IPS-15b (cell line): ENCODE data around the gene SLC38A10.

Experiments
- H3K27me3 ChIP-seq: one replicate; pipeline ENCODE4 v1.6.1; 2013; ENCODE audit warnings: low read length; ENCODE audit not compliant: control insufficient read depth, insufficient read depth
- H3K36me3 ChIP-seq: one replicate; pipeline ENCODE4 v1.6.1; 2013; ENCODE audit warnings: low read length; ENCODE audit not compliant: control insufficient read depth, insufficient read depth
- H3K4me1 ChIP-seq: one replicate; pipeline ENCODE4 v1.6.1; 2013; ENCODE audit warnings: mild to moderate bottlenecking, low read length; ENCODE audit not compliant: control insufficient read depth, insufficient read depth
- H3K4me3 ChIP-seq: one replicate; pipeline ENCODE4 v1.5.1; 2013; ENCODE audit warnings: low read depth, low read length
- H3K9ac ChIP-seq: one replicate; pipeline ENCODE4 v1.6.1; 2013; ENCODE audit warnings: low read depth, mild to moderate bottlenecking, low read length
- H3K9me3 ChIP-seq: one replicate; pipeline ENCODE4 v1.6.1; 2013; ENCODE audit warnings: mild to moderate bottlenecking, low read length; ENCODE audit not compliant: control insufficient read depth, insufficient read depth

The SLC38A10 gene

DNA sequence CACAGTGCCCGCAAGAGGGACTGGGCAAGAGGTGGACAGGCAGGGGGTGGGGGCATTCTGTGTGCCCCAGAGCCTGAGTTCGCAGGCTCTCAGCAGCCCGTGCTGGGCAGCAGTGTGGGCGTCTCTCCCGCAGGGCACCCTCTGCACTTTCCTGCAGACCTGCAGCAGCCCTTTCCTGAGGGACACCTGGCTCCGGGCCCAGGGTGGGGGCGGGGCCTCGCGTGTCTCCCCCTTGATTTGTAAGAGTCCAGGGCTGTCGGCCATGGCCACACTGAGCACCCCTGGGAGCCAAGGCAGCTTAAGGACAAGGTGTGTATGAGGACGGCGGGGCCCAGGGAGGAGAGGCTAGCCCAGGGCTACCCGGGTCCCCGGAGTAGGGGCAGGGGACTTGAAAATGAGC is 33.4 kb upstream of the SLC38A10 start:
- H3K36me3 ChIP-seq = no peaks in the 10 kb centered on the region
- H3K4me3 ChIP-seq = no peak overlapping the region
- no peak overlapping the region for H3K9ac ChIP-seq
- no peaks in the 10 kb centered on the region for H3K9me3 ChIP-seq
- H3K27me3 ChIP-seq = no peaks in the 10 kb centered on the region
- H3K4me1 ChIP-seq = peaks cover 2% of the 10 kb centered on the region

DNA sequence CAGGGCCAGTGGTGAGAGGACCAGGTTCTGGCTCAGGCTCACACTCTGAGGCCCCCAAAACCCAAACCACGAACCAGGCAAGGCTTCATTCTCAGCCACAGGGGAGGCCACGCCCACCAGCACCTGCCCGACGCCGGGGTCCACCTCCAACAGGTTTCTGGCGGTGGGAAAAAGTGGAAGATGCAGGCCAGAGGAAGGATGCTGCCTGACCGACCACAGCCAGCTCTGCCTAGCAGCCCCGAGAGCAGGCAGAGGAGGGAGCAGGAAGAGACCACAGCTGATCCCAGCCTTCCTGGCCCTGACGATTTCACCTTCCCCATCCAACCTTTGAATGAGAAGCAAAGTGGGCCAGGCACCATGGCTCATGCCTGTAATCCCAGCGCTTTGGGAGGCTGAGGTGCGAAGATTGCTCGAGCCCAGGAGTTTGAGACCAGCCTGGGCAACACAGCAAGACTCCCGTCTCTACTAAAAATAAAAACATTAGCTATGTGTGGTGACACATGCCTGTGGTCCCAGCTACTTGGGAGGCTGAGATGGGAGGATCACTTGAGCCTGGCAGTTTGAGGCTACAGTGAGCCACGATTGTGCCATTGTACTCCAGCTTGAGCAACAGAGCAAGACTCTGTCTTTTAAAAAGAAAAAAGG is 30.7 kb upstream of the SLC38A10 start:
- no peak overlapping the region for H3K4me3 ChIP-seq
- no peak overlapping the region for H3K9ac ChIP-seq
- no peaks in the 10 kb centered on the region for H3K27me3 ChIP-seq
- H3K9me3 ChIP-seq = no peaks in the 10 kb centered on the region
- H3K36me3 ChIP-seq = no peaks in the 10 kb centered on the region
- peaks cover 2% of the 10 kb centered on the region for H3K4me1 ChIP-seq

DNA sequence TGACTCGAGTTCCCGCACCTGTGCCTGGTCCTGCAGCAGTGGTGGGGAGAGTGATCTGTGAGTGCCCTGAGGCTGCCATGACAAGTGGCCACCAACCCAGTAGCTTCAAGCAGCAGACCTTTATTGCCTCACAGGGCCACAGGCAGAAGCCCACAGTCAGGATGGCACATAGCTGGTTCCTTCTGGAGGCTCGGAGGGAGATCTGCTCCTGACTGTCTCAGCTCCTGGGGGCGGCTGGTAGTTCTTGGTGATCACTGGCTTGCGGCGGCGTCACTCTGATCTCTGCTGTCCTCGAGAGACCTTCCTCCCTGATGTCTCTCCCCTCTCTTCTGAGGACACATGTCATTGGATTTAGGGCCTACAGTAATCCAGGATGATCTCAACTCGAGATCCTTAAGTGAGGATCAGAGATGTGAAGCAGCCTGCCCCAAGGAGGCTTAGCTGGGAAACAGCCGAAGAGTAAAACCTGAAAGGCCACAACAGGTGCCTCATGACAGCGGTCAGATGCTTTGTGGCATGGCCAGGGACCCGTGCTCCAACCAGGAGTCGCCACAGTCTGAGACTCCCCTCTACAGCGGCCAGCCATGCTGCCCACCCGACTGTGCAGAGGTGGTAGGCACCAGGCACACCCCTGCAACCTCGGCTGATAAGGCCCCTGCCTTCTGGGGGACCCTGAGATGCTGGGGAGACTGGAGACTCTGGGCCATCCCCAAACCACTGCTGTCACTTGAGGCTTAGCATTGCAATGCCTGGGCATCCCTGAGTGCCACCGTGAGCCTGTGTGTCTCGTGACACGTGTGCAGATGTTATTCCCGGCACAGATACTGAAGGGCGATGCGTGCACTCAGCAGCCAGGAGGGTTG is 30.0 kb upstream of the SLC38A10 start:
- Histone ChIP-seq H3K4me1 (peaks cover 2% of the 10 kb centered on the region), H3K9ac (no peak overlapping the region), H3K36me3 (no peaks in the 10 kb centered on the region), H3K4me3 (no peak overlapping the region), H3K9me3 (no peaks in the 10 kb centered on the region), H3K27me3 (no peaks in the 10 kb centered on the region)

- Histone ChIP-seq H3K27me3 (no peaks in the 10 kb centered on the region), H3K4me3 (no peak overlapping the region), H3K9ac (no peak overlapping the region), H3K9me3 (no peaks in the 10 kb centered on the region), H3K4me1 (peaks cover 2% of the 10 kb centered on the region), H3K36me3 (no peaks in the 10 kb centered on the region)
Measured at GRCh38 chr17:81324177-81324850, 29.2 kb upstream of the SLC38A10 start.

- no peaks in the 10 kb centered on the region for H3K36me3 ChIP-seq
- H3K9me3 ChIP-seq = no peaks in the 10 kb centered on the region
- H3K4me1 ChIP-seq = no peaks in the 10 kb centered on the region
- H3K27me3 ChIP-seq = no peaks in the 10 kb centered on the region
- H3K9ac ChIP-seq = no peak overlapping the region
- no peak overlapping the region for H3K4me3 ChIP-seq
Measured at GRCh38 chr17:81323411-81323868, 28.3 kb upstream of the SLC38A10 start.

DNA sequence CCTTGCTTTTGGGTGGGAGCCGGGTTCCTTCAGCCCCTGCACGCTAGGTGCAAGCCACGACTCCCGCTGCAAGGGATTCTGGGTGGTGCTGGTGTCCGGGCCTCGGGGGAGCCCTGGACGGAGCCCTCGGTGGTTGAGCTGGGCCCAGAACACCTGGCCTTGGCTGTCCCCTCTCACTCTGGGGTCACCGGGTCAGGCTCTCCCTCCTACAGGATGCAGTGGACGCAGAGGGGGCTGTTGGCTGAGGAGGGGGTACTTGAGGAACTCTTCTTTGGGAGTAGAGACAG is 27.9 kb upstream of the SLC38A10 start:
- Histone ChIP-seq H3K4me3 (no peak overlapping the region), H3K9ac (no peak overlapping the region), H3K36me3 (no peaks in the 10 kb centered on the region), H3K4me1 (no peaks in the 10 kb centered on the region), H3K27me3 (no peaks in the 10 kb centered on the region), H3K9me3 (no peaks in the 10 kb centered on the region)

- Histone ChIP-seq H3K4me3 (no peak overlapping the region), H3K9me3 (no peaks in the 10 kb centered on the region), H3K4me1 (no peaks in the 10 kb centered on the region), H3K9ac (no peak overlapping the region), H3K27me3 (no peaks in the 10 kb centered on the region), H3K36me3 (no peaks in the 10 kb centered on the region)
Measured at GRCh38 chr17:81322271-81323082, 27.4 kb upstream of the SLC38A10 start.

- Histone ChIP-seq H3K4me3 (no peak overlapping the region), H3K9me3 (no peaks in the 10 kb centered on the region), H3K4me1 (no peaks in the 10 kb centered on the region), H3K27me3 (no peaks in the 10 kb centered on the region), H3K9ac (no peak overlapping the region), H3K36me3 (no peaks in the 10 kb centered on the region)
Measured at GRCh38 chr17:81317961-81318605, 23.0 kb upstream of the SLC38A10 start.

- Histone ChIP-seq H3K36me3 (no peaks in the 10 kb centered on the region), H3K27me3 (no peaks in the 10 kb centered on the region), H3K9me3 (no peaks in the 10 kb centered on the region), H3K4me1 (no peaks in the 10 kb centered on the region), H3K4me3 (no peak overlapping the region), H3K9ac (no peak overlapping the region)
Measured at GRCh38 chr17:81317530-81317821, 22.4 kb upstream of the SLC38A10 start.

- Histone ChIP-seq H3K36me3 (no peaks in the 10 kb centered on the region), H3K4me1 (no peaks in the 10 kb centered on the region), H3K27me3 (no peaks in the 10 kb centered on the region), H3K9ac (no peak overlapping the region), H3K4me3 (no peak overlapping the region), H3K9me3 (no peaks in the 10 kb centered on the region)
Measured at GRCh38 chr17:81315885-81316391, 20.8 kb upstream of the SLC38A10 start.
